NCI-H1436 treated with DMSO at 0.1 percent for 48 hours (cell line): ENCODE results near the gene PSEN1.
"Not testable (repeated sequence)": the region's sequence is repeated elsewhere in the genome, so short reads cannot be mapped to it uniquely, and the experiment has no call there.

Experiments
- DNase-seq: peaks from one replicate; lab custom pipeline; 2025; lab: John Stamatoyannopoulos, UW

Gene PSEN1

GRCh38 chr14:73166399-73166798, 30.1 kb downstream of the PSEN1 start:
- no peak for DNase-seq

- no peak for DNase-seq
Observed at GRCh38 chr14:73167727-73168126, 31.4 kb downstream of the PSEN1 start.

- DNase-seq, result no peak
Observed at GRCh38 chr14:73168274-73168673, 32.0 kb downstream of the PSEN1 start.

GRCh38 chr14:73168691-73169090, 32.4 kb downstream of the PSEN1 start:
- DNase-seq, result no peak

- DNase-seq, result not testable (repeated sequence)
Observed at GRCh38 chr14:73169855-73170254, 33.5 kb downstream of the PSEN1 start.

- DNase-seq, result no peak
Observed at GRCh38 chr14:73170686-73171085, 34.4 kb downstream of the PSEN1 start.

- DNase-seq, result no peak
Observed at GRCh38 chr14:73172500-73172899, 36.2 kb downstream of the PSEN1 start.

GRCh38 chr14:73173092-73173735, 36.9 kb downstream of the PSEN1 start:
- no peak for DNase-seq

GRCh38 chr14:73176685-73177084, 40.4 kb downstream of the PSEN1 start:
- no peak for DNase-seq

GRCh38 chr14:73180385-73180805, 44.1 kb downstream of the PSEN1 start:
- no peak for DNase-seq

GRCh38 chr14:73180969-73181368, 44.7 kb downstream of the PSEN1 start:
- DNase-seq, result not testable (repeated sequence)

GRCh38 chr14:73188501-73188911, 52.2 kb downstream of the PSEN1 start:
- no peak for DNase-seq

- DNase-seq, result no peak
Observed at GRCh38 chr14:73189651-73190050, 53.3 kb downstream of the PSEN1 start.

GRCh38 chr14:73191441-73191840, 55.1 kb downstream of the PSEN1 start:
- DNase-seq, result no peak

- not testable (repeated sequence) for DNase-seq
Observed at GRCh38 chr14:73194306-73194705, 58.0 kb downstream of the PSEN1 start.

- DNase-seq, result no peak
Observed at GRCh38 chr14:73198253-73198652, 61.9 kb downstream of the PSEN1 start.

- no peak for DNase-seq
Observed at GRCh38 chr14:73203527-73203926, 67.2 kb downstream of the PSEN1 start.

GRCh38 chr14:73207615-73208014, 71.3 kb downstream of the PSEN1 start:
- DNase-seq, result no peak

- no peak for DNase-seq
Observed at GRCh38 chr14:73208390-73208789, 72.1 kb downstream of the PSEN1 start.

GRCh38 chr14:73208846-73209245, 72.5 kb downstream of the PSEN1 start:
- DNase-seq, result no peak

GRCh38 chr14:73209953-73210352, 73.6 kb downstream of the PSEN1 start:
- DNase-seq, result no peak

GRCh38 chr14:73211251-73212040, 75.1 kb downstream of the PSEN1 start:
- DNase-seq, result no peak

GRCh38 chr14:73216030-73216429, 79.7 kb downstream of the PSEN1 start:
- no peak for DNase-seq

GRCh38 chr14:73217411-73217810, 81.1 kb downstream of the PSEN1 start:
- DNase-seq, result no peak
